NCI-H187 treated with DMSO at 0.1 percent for 48 hours (cell line): ENCODE measurements around the gene PFKFB4.
"Not testable (repeated sequence)": the region's sequence is repeated elsewhere in the genome, so short reads cannot be mapped to it uniquely, and the experiment has no call there.

Source experiments
- DNase-seq: peaks from one replicate; lab custom pipeline; 2025; lab: John Stamatoyannopoulos, UW

PFKFB4 gene

DNA sequence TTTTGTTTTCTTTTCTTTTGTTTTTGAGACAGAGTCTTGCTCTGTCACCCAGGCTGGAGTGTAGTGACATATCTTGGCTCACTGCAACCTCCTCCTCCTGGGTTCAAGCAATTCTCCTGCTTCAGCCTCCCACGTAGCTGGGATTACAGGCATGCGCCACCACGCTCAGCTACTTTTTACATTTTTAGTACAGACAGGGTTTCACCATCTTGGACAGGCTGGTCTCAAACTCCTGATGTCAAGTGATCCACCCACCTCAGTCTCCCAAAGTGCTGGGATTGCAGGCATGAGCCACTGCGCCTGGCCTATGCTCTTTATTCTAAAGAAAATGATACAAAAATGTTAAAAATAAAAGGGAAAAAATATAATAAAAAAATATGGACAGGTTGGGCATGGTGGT lies 25.9 kb downstream of the PFKFB4 start:
- not testable (repeated sequence) for DNase-seq

DNA sequence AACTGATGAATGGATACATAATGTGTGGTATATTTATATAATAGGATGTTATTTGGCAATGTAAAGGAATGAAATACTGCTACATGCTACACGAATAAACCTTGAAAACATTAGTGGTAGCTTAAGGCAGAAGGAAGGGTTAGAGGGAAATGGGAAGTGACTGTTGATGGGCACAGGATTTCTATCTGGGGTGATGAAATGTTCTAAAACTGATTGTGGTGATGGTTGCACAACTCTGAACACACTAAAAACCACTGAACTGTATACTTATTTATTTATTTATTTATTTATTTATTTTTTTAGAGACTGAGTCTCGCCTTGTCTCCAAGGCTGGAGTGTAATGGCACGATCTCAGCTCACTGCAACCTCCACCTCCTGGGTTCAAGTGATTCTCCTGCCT lies 27.8 kb downstream of the PFKFB4 start:
- no peak for DNase-seq

- no peak for DNase-seq
Measured at GRCh38 chr3:48528048-48528447, 28.6 kb downstream of the PFKFB4 start.

DNA sequence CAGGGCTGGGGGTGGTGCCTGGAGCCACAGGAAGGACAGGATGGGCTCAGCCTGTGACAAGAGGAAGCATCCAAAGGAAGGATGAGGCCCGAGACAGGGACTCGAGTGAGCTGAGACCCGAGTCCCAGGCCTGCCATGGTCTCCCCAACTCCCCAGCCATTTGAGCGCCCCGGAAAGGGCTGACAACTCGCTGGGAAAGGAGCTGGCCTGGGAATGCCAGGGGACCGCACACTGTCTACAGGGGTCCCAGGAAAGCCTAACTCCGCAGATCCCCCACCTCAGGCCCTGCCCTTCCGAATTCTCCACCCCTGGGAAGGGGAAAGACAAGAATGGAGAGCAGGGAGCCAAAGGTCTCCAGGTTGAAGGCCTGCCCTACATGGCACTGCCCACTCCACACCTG lies 31.6 kb downstream of the PFKFB4 start:
- no peak for DNase-seq

DNA sequence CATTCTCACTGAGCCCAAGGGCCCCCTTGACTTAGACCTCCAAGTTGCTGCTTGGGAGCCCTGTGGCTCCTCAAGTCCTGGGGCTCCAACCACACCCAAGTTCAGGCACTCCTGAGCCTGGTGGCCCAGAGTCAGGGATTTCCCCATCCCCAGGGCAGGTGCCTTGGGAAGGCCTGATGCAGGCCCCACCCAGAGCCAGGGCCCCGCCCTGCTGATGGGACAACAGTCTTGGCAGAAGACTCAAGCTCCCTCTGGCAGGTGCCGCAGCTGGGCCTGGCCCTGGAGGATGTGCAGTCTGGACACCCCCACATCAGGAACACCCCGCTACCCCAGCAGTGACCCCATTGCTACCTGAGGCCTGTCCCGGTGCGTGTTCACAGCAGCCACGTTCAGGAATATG lies 35.0 kb downstream of the PFKFB4 start:
- no peak for DNase-seq

DNA sequence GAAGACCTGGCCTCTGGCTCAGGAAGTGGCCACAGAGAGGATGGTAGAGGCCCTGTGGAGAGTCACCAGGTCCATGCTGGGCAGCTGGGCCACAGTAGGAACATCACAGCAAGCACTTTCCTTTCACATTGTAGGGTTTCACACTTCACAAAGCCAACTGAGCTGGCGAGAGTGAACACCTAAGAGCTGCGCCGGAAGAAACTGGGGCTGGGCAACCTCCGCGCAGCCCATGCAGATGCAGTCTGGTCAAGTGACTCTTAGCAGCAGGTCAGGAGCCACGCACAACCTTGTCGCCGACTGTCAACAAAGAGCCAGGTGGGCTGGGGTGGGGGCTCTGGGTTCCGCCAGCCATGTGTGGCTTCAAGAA lies 37.3 kb downstream of the PFKFB4 start:
- no peak for DNase-seq

GRCh38 chr3:48518638-48519276 lies 37.8 kb downstream of the PFKFB4 start:
- no peak for DNase-seq

DNA sequence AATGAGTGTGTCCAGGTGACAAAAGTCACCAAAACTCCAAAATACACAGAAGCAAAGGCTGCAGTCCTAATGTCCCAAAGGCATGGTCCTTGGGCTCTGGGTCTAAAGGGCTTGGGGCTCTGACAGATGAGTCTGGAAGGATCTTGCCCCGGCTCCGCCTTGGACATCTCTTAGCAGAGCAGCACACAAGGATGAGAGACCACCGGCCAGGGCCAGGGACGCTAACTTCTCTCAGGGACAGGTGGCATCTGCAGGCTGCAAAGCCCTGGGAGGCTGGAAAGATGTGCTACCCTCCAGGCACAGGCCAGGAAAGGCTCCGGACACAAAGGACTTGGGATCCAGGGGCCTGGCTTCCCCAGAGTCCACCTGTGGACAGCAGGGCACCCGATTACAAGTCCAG lies 38.5 kb downstream of the PFKFB4 start:
- no peak for DNase-seq

DNA sequence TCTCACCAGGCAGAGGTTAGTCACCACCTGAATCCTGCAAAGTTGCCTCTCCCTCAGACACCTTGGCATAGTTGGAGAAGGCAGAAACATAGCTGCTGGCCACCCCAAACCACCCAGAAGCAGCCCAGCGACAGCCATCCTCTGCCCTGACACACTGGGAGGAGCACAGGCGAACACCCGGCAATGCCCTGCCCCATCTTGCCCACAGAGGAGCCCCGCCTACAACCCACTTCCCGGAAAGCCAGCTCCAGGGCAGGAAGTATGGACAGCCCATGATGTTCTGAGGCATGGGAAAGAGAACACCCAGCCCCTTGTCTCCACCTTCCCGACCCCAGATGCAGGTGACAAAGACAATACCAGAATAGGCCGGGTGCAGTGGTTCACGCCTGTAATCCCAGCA lies 40.0 kb downstream of the PFKFB4 start:
- no peak for DNase-seq

- DNase-seq, result no peak
Measured at GRCh38 chr3:48514431-48515227, 42.0 kb downstream of the PFKFB4 start.

GRCh38 chr3:48511551-48511950 lies 45.1 kb downstream of the PFKFB4 start:
- no peak for DNase-seq

DNA sequence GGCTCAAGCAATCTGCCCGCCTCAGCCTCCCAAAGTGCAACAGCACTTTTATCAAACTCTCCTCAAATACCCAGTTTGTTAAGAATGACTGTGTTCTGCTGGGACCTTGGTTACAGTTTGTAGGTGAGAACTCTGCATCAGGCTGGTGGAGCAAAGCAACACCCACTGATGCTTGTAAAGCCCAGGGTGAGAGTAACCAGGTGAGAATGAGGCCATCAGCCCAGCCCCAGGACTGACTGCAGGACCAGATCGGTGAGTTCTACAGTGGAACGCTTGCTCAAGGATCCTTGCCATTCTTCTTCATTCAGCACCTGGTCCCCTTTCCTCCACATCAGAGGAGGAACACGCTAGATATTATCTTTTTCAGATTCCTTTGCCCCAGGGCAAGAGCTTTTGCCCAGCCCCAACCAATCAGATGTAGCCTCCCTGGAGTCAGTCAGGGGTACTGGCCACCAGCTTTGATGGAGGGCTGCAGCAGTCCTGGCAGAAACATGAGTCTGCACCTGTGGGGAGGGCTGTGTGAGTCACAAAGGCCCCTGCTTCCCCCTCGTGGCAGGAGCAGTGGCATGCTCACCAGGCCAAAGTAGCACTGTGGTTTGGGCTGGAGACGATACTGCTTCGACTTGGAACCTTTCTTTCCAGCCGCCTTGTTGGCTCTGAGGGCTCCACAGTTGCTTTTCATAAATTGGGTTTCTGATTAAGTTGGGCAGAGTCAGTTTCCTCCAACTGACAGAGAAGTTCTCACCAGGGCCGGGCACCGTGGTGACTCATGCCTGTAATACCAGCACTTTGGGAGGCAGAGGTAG lies 49.1 kb downstream of the PFKFB4 start:
- DNase-seq, result no peak

- DNase-seq, result no peak
Measured at GRCh38 chr3:48505968-48506504, 50.6 kb downstream of the PFKFB4 start.

- DNase-seq, result no peak
Measured at GRCh38 chr3:48505146-48505545, 51.5 kb downstream of the PFKFB4 start.

- DNase-seq, result no peak
Measured at GRCh38 chr3:48504051-48504946, 52.3 kb downstream of the PFKFB4 start, which contains the start of gene SHISA5. SHISA5 (minus strand) TSS chr3:48504174; CDS start chr3:48504094, 80 bp downstream.

- DNase-seq, result no peak
Measured at GRCh38 chr3:48503401-48504050, 53.1 kb downstream of the PFKFB4 start.

- no peak for DNase-seq
Measured at GRCh38 chr3:48502728-48503168, 53.9 kb downstream of the PFKFB4 start.

DNA sequence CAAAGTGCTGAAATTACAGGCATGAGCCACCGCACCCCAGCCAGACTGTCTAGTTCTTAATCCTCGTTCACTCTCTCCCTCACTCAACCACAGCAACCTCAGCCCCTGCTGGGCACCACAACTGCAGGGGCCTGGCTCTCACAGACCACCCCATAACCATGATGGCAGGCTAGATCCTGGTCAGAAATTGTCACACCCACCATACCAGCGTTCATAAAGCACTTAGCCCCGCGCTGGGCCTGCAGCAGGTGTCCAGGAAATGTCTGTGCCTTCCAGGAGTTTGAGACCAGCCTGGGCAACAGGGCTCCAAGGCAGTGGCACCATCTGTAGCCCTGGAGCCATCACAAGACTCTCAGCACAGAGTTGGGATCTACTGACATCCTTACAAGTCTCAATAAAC lies 54.5 kb downstream of the PFKFB4 start:
- DNase-seq, result no peak

DNA sequence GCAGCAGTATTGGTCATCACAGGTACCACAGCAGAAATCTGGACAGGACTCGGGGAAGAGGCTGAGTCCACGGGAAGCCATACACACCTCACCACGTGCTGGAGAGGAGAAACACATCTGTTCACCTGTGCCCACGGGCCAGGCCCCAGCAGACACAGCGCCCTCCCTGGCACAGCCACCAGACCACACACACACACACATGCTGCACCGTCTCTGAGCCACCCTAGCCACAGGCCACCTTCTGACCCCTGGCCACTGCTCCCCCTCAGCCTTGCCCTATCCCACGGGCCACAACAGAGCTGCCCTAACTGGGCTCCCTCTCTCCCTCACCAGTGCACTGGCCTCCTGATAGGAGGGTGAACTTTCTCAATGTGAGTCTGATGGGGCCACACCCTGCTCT lies 55.4 kb downstream of the PFKFB4 start:
- DNase-seq, result no peak

- no peak for DNase-seq
Measured at GRCh38 chr3:48500656-48501055, 55.9 kb downstream of the PFKFB4 start.

DNA sequence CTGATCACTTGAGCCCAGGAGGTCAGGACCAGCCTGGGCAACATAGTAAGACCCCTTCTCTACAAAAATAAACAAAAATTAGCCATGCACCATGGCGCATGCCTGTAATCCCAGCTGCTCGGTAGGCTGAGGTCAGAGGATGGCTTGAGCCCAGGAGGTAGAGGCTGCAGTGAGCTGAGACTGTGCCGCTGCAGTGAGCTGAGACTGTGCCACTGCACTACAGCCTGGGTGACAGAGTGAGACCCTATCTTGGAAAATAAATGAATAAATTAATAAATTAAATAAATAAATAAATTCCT lies 63.5 kb downstream of the PFKFB4 start:
- DNase-seq, result no peak
